Epithelial cell of proximal tubule (primary cell): ENCODE results near the gene WNT3A. TPM values are rescaled to one million over a fixed set of nuclear protein-coding genes. Genes with fewer than 3 reads are reported as not detected.

Source experiments
- DNase-seq: peaks from one replicate; pipeline ENCODE4 v3.0.0-alpha.2; 2011; ENCODE audit warnings: low read depth
- H3K4me3 ChIP-seq: 2 replicates; pipeline ENCODE4 v1.5.1; 2011; ENCODE audit warnings: low read depth, mild to moderate bottlenecking, low read length
- total RNA-seq: library from RNA; depleted of rRNA; stranded (reverse); fragments of >200 nt; gene quantifications from 2 replicates; pipeline ENCODE4 v1.2.3, GENCODE V29; 2015
- TF ChIP-seq, protein P1 (sequence below): conservative IDR thresholded peaks from 2 replicates; pipeline ENCODE4 v1.5.1; 2012; ENCODE audit warnings: low read depth, mild to moderate bottlenecking, low read length

The WNT3A gene
- total RNA-seq, 1 donor from 2014 or later: not detected

DNA sequence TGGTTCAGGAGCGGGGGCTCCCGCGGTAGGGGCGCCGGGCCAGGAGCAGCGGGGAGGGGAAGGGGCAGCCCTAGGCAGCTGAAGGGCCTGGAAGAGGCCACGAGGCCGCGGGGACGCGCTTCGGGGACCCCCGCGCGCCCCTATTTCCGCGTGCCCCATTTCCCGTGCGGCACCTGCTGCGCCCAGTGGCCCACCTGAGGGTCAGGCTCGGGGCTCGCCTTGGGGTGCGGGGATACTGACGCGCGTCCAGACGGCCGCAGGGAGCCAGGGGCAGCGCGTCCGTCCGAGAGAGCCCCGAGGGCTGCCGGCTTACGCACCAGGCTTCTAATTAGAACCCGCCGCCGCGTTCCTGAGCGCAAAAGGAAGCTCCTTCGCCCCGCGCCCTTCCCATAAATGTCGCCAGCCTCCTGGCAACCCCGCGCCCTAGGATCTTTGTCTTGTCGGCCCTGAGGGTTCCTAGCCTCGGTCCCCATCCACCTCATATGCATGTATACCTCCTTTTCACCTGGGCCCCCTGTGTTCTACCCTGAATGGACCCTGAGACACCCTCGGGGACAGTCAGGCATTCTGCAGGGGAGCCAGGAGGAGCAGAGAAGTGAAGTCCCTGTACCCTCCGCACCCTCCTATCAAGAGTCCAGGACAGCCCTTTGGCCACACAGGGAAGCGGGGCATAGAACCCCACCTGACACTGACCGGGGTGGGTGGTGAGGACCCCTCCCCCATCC lies 1.8 kb downstream of the WNT3A start:
- no peak for DNase-seq
- TF ChIP-seq, protein P1, sequence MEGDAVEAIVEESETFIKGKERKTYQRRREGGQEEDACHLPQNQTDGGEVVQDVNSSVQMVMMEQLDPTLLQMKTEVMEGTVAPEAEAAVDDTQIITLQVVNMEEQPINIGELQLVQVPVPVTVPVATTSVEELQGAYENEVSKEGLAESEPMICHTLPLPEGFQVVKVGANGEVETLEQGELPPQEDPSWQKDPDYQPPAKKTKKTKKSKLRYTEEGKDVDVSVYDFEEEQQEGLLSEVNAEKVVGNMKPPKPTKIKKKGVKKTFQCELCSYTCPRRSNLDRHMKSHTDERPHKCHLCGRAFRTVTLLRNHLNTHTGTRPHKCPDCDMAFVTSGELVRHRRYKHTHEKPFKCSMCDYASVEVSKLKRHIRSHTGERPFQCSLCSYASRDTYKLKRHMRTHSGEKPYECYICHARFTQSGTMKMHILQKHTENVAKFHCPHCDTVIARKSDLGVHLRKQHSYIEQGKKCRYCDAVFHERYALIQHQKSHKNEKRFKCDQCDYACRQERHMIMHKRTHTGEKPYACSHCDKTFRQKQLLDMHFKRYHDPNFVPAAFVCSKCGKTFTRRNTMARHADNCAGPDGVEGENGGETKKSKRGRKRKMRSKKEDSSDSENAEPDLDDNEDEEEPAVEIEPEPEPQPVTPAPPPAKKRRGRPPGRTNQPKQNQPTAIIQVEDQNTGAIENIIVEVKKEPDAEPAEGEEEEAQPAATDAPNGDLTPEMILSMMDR: no peak
- H3K4me3 ChIP-seq: no peak overlapping the region

DNA sequence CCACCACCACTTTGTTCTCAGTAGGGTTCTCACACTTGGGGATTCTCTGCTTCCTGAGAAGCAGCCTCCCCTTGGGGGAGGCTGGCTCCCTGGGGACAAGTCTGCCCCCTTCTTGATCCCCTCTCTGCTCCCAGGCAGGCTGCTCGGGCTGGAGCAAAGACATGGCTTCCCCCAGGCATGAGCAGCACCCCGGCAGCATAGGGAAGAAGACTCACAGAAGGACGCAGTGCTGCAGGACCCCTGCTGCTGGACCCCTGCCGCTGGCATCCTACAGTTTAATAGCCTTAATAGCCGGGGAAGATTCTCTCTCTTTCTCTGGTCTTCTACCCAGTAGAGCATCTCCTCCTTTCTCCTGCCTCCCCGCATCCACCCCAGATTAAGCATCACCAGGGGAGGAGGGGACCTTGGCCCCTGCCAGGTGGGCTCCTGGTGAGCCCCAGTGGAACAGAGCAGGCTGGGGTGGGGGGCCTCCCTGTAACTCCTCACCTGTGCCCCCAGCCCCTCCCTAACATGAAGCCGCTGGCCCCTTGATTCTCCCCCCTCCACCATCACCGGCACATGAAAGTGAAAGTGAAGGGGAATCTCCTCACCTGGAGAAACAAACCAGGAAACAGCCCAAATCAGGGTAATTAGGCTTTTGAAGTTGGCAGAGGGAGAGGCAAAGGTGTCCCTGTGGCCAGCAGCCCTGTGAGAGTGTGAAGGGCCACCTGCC lies 2.5 kb downstream of the WNT3A start:
- DNase-seq: no peak
- H3K4me3 ChIP-seq: no peak overlapping the region
- TF ChIP-seq, protein P1: no peak

DNA sequence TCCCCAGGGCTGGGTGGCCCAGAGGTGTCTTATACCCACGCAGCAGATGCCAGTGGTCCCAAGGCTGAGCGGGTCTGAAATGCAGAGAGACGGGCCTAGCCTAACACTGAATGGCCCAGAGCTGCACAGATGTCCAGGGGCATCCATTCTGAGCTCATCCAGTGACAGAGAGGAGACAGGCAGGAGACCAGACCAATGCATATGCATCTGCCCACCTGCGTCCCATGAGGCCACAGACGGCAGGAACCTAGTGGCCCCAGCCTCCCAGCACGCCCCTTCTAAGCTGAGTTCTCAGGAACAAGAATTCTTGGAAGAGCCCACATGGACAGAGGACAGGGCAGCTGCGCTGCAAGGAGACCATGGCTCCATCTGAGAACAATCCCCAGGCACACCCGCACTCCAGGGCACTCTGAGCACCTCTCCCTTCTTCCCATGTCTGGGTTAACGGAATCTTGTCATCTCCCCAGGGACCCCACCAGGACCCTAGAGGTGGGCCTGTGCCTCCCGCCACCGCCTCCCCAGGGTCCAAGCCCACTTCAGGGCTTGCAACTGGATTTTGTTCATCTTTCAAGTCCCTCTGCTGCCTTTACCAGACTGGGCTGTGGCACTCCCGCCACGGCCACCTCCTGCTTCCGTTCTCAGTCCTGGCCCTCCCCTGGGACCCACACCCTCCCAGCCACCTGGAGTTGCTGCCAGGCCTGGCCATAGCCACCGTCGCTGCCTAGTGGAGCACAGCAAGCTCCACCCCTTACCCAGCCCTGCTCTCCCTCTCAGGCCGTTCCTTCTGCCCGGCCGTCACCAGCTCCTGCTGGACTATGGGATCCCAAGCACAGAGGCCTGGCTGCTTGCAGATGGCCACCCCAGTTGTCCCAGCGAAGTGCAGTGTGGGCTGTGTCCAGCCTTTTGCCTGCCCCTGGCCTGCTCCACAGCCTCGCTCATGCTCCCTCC lies 3.3 kb downstream of the WNT3A start:
- TF ChIP-seq, protein P1: no peak
- no peak overlapping the region for H3K4me3 ChIP-seq
- no peak for DNase-seq

DNA sequence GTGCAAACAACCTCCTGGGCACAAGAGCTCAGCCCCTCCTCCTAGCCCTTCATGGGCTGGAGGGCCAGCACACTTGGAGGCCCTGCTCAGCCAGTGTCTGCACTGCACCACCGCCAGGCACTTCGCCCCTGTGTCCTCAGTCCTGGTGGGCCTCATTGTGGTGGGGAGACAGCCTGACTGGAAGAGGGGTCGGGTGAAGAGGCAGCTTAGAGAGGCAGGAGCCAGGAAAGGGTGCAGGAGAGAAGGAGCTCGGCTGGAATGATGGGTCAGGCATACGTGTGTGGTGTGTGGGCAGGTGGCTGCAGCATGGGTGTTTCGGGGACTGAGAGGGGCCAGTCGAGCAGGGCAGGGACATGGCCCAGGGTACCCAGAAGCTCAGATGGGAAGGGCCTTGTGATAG lies 4.1 kb downstream of the WNT3A start:
- H3K4me3 ChIP-seq: no peak overlapping the region
- no peak for DNase-seq
- TF ChIP-seq, protein P1: no peak

DNA sequence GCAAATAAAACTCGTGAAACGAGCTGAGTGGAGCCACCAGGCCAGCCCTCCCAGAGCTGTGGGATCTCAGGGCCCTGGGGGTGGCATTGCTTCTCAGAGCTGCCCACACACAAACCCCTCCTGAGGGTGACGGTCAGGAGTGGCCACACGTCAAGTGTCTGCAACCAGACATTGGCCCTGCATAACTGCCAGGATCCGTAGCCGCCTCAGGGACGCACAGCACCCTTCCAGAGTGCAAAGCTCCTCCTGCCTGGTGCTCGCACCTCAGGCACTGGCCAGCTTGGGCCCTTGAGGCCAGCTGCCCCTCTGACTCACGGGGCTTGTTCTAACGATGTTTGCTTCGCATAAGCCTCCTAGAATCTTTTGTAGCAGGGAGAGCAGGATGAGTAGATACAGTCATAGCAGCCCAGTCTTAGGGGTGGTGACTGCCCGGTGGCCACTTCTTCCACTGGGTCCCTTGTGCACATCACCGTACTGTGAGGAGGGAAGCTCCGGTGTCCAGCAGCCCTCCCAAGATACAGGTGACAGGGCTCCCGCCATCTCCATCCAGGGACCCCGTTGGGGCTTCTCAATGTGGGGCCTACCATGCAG lies 5.0 kb downstream of the WNT3A start:
- no peak for DNase-seq
- TF ChIP-seq, protein P1: no peak
- H3K4me3 ChIP-seq: no peak overlapping the region

DNA sequence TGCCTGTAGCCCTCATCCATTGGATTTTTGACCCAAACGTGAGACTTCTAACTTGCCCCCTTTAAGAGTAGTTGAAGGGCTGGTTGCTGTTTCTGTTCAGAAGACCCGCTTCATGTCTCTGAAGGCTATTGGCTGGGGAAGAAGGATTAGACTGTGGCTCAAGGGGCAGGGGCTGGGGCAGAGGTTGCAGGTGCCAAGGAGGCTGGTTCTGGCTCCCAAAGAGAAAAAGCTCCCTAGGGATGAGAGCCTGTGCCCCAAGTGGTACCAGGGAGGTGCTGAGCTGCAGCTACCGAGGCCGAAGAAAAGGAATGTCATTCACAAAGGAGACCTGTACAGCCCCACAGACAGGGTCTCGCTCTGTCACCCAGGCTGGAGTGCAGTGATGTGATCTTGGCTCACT lies 5.8 kb downstream of the WNT3A start:
- no peak for DNase-seq
- TF ChIP-seq, protein P1: no peak
- no peak overlapping the region for H3K4me3 ChIP-seq
